SK-N-SH (cell line): Measurements from ENCODE around the gene SLC22A4. TPM values are rescaled to one million over a fixed set of nuclear protein-coding genes. Genes with fewer than 3 reads are reported as not detected.

Source experiments
- CTCF ChIA-PET: fragments of 300-600, 350-600 bp; formaldehyde crosslinking; extraction: SDS; loops from one replicate; lab custom pipeline; 2021; lab: Yijun Ruan, JAX
- POLR2A ChIA-PET: fragments of 350-600 bp; sonication (Branson Sonifier 250); formaldehyde crosslinking; extraction: SDS; loops from one replicate; lab custom pipeline; 2020; ENCODE audit warnings: antibody characterized with exemption, inconsistent platforms; lab: Yijun Ruan, JAX
- DNase-seq: peaks from one replicate; pipeline ENCODE4 v3.0.0; 2012
- H2AFZ ChIP-seq: fragments of 200-600 bp; sonication (generic); 2 replicates; pipeline ENCODE4 v1.8.1; 2016; ENCODE audit warnings: antibody characterized with exemption, mild to moderate bottlenecking, low read depth
- H3F3A ChIP-seq: fragments of 200-600 bp; sonication (generic); replicated peaks from 2 replicates; pipeline ENCODE3; 2016; ENCODE audit warnings: antibody characterized with exemption, mild to moderate bottlenecking; ENCODE audit not compliant: insufficient read depth
- H3K27ac ChIP-seq, 2 experiments: fragments of 200-500 bp in 1 of 2; fragments of 200-600 bp in 1 of 2; sonication (Bioruptor generic) in 1 of 2; sonication (generic), shearing (Covaris generic) in 1 of 2; 2 replicates each; pipeline versions ENCODE4 v1.5.1 to v1.6.1; 2014 to 2016; ENCODE audit warnings: low read depth in 2 of 2, inconsistent platforms in 1 of 2, low read length in 1 of 2, mild to moderate bottlenecking in 1 of 2, mixed read lengths in 1 of 2
- H3K27me3 ChIP-seq: fragments of 200-600 bp; sonication (generic), shearing (Covaris generic); 2 replicates; pipeline ENCODE4 v1.6.1; 2016; ENCODE audit warnings: mixed run types; ENCODE audit not compliant: insufficient read depth
- H3K36me3 ChIP-seq, 2 experiments: fragments of 200-500 bp in 1 of 2; fragments of 200-600 bp in 1 of 2; sonication (Bioruptor generic) in 1 of 2; sonication (generic) in 1 of 2; replicated peaks in 1 of 2; 2 replicates each; pipeline versions ENCODE3 to v1.5.1; 2014 to 2016; ENCODE audit warnings: low read length in 1 of 2, mild to moderate bottlenecking in 1 of 2; ENCODE audit not compliant: insufficient read depth in 2 of 2, control insufficient read depth in 1 of 2
- H3K4me1 ChIP-seq, 2 experiments: fragments of 200-500 bp in 1 of 2; fragments of 200-600 bp in 1 of 2; sonication (Bioruptor generic) in 1 of 2; sonication (generic), shearing (Covaris generic) in 1 of 2; 2 replicates each; pipeline versions ENCODE4 v1.5.1 to v1.6.1; 2014 to 2016; ENCODE audit warnings: low read depth in 1 of 2, low read length in 1 of 2, mixed run types in 1 of 2; ENCODE audit not compliant: insufficient read depth in 2 of 2, control insufficient read depth in 1 of 2
- H3K4me2 ChIP-seq: fragments of 200-600 bp; sonication (generic), shearing (Covaris generic); 2 replicates; pipeline ENCODE4 v1.6.1; 2017; ENCODE audit warnings: mixed run types
- H3K4me3 ChIP-seq, 2 experiments: fragments of 200-500 bp in 1 of 2; fragments of 200-600 bp in 1 of 2; sonication (Bioruptor generic) in 1 of 2; sonication (generic), shearing (Covaris generic) in 1 of 2; 2 replicates each; pipeline versions ENCODE4 v1.5.1 to v1.8.1; 2014 to 2016; ENCODE audit warnings: low read depth in 2 of 2, inconsistent platforms in 1 of 2, low read length in 1 of 2, mild to moderate bottlenecking in 1 of 2, mixed read lengths in 1 of 2, moderate library complexity in 1 of 2
- H3K79me2 ChIP-seq: fragments of 200-600 bp; sonication (generic); 2 replicates; pipeline ENCODE4 v1.8.1; 2017; ENCODE audit warnings: mild to moderate bottlenecking; ENCODE audit not compliant: insufficient read depth
- H3K9ac ChIP-seq: fragments of 200-600 bp; sonication (generic); 2 replicates; pipeline ENCODE4 v1.6.1; 2017; ENCODE audit warnings: mixed run types
- H3K9me2 ChIP-seq: fragments of 200-600 bp; sonication (generic); 2 replicates; pipeline ENCODE4 v1.6.1; 2017; ENCODE audit warnings: mixed run types
- H3K9me3 ChIP-seq: fragments of 200-600 bp; sonication (generic); 2 replicates; pipeline ENCODE4 v1.6.1; 2017; ENCODE audit warnings: mixed run types, mild to moderate bottlenecking, moderate library complexity
- H4K20me1 ChIP-seq: fragments of 200-600 bp; sonication (generic); 2 replicates; pipeline ENCODE4 v1.6.1; 2017; ENCODE audit warnings: mild to moderate bottlenecking, mixed run types; ENCODE audit not compliant: insufficient read depth
- ELF1 ChIP-seq: IDR thresholded peaks from 2 replicates; pipeline ENCODE4 v1.4.0; 2012
- EP300 ChIP-seq, 2 experiments: IDR thresholded peaks; 2 replicates each; pipeline versions ENCODE4 v1.4.0 to v1.6.1; 2012; ENCODE audit warnings: borderline replicate concordance in 1 of 2, low read depth in 1 of 2, low read length in 1 of 2
- FOXJ3 ChIP-seq: sonication (generic); formaldehyde crosslinking; IDR thresholded peaks from 2 replicates; pipeline ENCODE4 v1.5.1; 2020; ENCODE audit warnings: mild to moderate bottlenecking, missing genetic modification reagents
- FOXM1 ChIP-seq: IDR thresholded peaks from 2 replicates; pipeline ENCODE4 v1.4.0; 2012; ENCODE audit warnings: low read depth, mild to moderate bottlenecking
- IRF3 ChIP-seq: fragments of 150-350 bp; IDR thresholded peaks from 2 replicates; pipeline ENCODE4 v1.6.1; 2016; ENCODE audit warnings: mild to moderate bottlenecking, low read depth, low read length
- MAX ChIP-seq: IDR thresholded peaks from 2 replicates; pipeline ENCODE4 v1.4.0; 2012; ENCODE audit warnings: low read depth
- NFIC ChIP-seq: IDR thresholded peaks from 2 replicates; pipeline ENCODE4 v1.4.0; 2012; ENCODE audit warnings: borderline replicate concordance
- POLR2AphosphoS5 ChIP-seq: IDR thresholded peaks from 2 replicates; pipeline ENCODE4 v1.6.1; 2012; ENCODE audit warnings: low read depth, low read length
- RFX5 ChIP-seq: IDR thresholded peaks from 2 replicates; pipeline ENCODE4 v1.6.1; 2012; ENCODE audit warnings: mild to moderate bottlenecking, improper control_type of control experiment, low read length
- RXRA ChIP-seq: IDR thresholded peaks from 2 replicates; pipeline ENCODE4 v1.4.0; 2012; ENCODE audit warnings: low read depth, mild to moderate bottlenecking, borderline replicate concordance
- SMC3 ChIP-seq: IDR thresholded peaks from 2 replicates; pipeline ENCODE4 v1.6.1; 2012; ENCODE audit warnings: low read depth, low read length, improper control_type of control experiment
- TEAD4 ChIP-seq: IDR thresholded peaks from 2 replicates; pipeline ENCODE4 v1.4.0; 2012; ENCODE audit warnings: mild to moderate bottlenecking, borderline replicate concordance; ENCODE audit not compliant: insufficient read depth
- USF2 ChIP-seq: fragments of 150-350 bp; IDR thresholded peaks from 2 replicates; pipeline ENCODE4 v1.6.1; 2017; ENCODE audit warnings: antibody characterized with exemption, low read length, low read depth, borderline replicate concordance
- ZBTB33 ChIP-seq: IDR thresholded peaks from 2 replicates; pipeline ENCODE4 v1.4.0; 2012; ENCODE audit warnings: low read depth, borderline replicate concordance
- polyA plus RNA-seq, 3 experiments: library from polyadenylated mRNA; depleted of rRNA; stranded (reverse); fragments of >200 nt; gene quantifications; 2 replicates each; pipeline ENCODE4 v1.2.3, GENCODE V29; 2012

SLC22A4 gene
- polyA plus RNA-seq, 1 of the 3 experiments (the other 2 are of a cell fraction), result 3.3 TPM

- H3K9ac ChIP-seq, result no peak overlapping the region
- H3K79me2 ChIP-seq, result no peaks in the 10 kb centered on the region
- H3K4me2 ChIP-seq, result no peak overlapping the region
- peaks cover 25% of the 10 kb centered on the region for H3F3A ChIP-seq
- H3K27me3 ChIP-seq, result no peaks in the 10 kb centered on the region
- peaks cover 7 to 29% of the 10 kb centered on the region in 2 experiments for H3K36me3 ChIP-seq
- TF ChIP-seq MAX (no peak), RXRA (no peak), ELF1 (no peak), FOXJ3 (CRISPR knock-in tag) (no peak), RFX5 (no peak), POLR2AphosphoS5 (no peak), SMC3 (no peak), FOXM1 (no peak), NFIC (no peak), EP300 (IDR thresholded peaks at IDR 0.05; ENCODE audit: borderline replicate concordance in 1 of 2, low read depth in 1 of 2, low read length in 1 of 2) (no peak), IRF3 (no peak), ZBTB33 (no peak), TEAD4 (no peak), USF2 (no peak)
- H3K4me1 ChIP-seq, result peaks cover 16 to 28% of the 10 kb centered on the region in 2 experiments
- no peak for DNase-seq
- CTCF ChIA-PET, result interaction anchor here (0.8 to 10.3 kb wide), 3 partner anchors 8 to 109 kb away, joined by 3 to 189 read pairs (median 4); no protein-coding TSS in a partner anchor
- POLR2A ChIA-PET, result no interaction called here
- H3K9me2 ChIP-seq, result no peaks in the 10 kb centered on the region
- H4K20me1 ChIP-seq, result no peaks in the 10 kb centered on the region
- H3K27ac ChIP-seq, result no peak overlapping the region
- H3K9me3 ChIP-seq, result no peaks in the 10 kb centered on the region
- no peak overlapping the region for H2AFZ ChIP-seq
- no peak overlapping the region for H3K4me3 ChIP-seq
Measured at GRCh38 chr5:132391870-132392269, 97.7 kb downstream of the SLC22A4 start.
